Brain microvascular endothelial cell (primary cell): ENCODE data around the gene NLGN4X.

Experiments
- DNase-seq: peaks from one replicate; pipeline ENCODE4 v3.0.0-alpha.2; 2020
- H3K27ac ChIP-seq: fragments of 250-450 bp; sonication (Bioruptor Pico); 2 replicates; pipeline ENCODE4 v1.5.1; 2020; ENCODE audit warnings: mild to moderate bottlenecking, moderate library complexity
- H3K27me3 ChIP-seq: fragments of 250-450 bp; sonication (Bioruptor Pico); replicated peaks from 2 replicates; pipeline ENCODE4 v1.5.1; 2020; ENCODE audit warnings: mild to moderate bottlenecking
- H3K36me3 ChIP-seq: fragments of 250-450 bp; sonication (Bioruptor Pico); replicated peaks from 2 replicates; pipeline ENCODE4 v1.5.1; 2020; ENCODE audit warnings: mild to moderate bottlenecking
- H3K4me3 ChIP-seq: 2 replicates; pipeline ENCODE4 v1.5.1; 2011; ENCODE audit warnings: low read depth, mild to moderate bottlenecking, control low read depth, low read length, moderate library complexity
- CTCF ChIP-seq: IDR thresholded peaks from 2 replicates; pipeline ENCODE4 v1.5.1; 2011; ENCODE audit warnings: low read depth, mild to moderate bottlenecking, moderate library complexity, low read length, control low read depth, inconsistent platforms; ENCODE audit errors: missing control alignments
- in situ Hi-C: cut with HindIII; loops from 2 replicates; pipeline ENCODE4 v1.10.0; 2017; ENCODE audit warnings: low sequenced_read_pairs, low pct_ligation_motif_present

The NLGN4X gene

GRCh38 chrX:6184900-6185515, 43.7 kb downstream of the NLGN4X start:
- Histone ChIP-seq H3K27ac (no peak overlapping the region), H3K4me3 (no peak overlapping the region), H3K36me3 (no peaks in the 10 kb centered on the region), H3K27me3 (no peaks in the 10 kb centered on the region)
- in situ Hi-C loops: no loop called here
- DNase-seq: no peak
- TF ChIP-seq CTCF: no peak

GRCh38 chrX:6175914-6176313, 52.8 kb downstream of the NLGN4X start:
- Histone ChIP-seq H3K36me3 (no peaks in the 10 kb centered on the region), H3K4me3 (no peak overlapping the region), H3K27me3 (no peaks in the 10 kb centered on the region), H3K27ac (no peak overlapping the region)
- TF ChIP-seq CTCF: no peak
- in situ Hi-C loops: no loop called here
- no peak for DNase-seq

- no peak for TF ChIP-seq CTCF
- in situ Hi-C loops: no loop called here
- H3K36me3 ChIP-seq: no peaks in the 10 kb centered on the region
- no peak overlapping the region for H3K4me3 ChIP-seq
- no peak overlapping the region for H3K27ac ChIP-seq
- DNase-seq: no peak
- H3K27me3 ChIP-seq: no peaks in the 10 kb centered on the region
These were observed 58.2 kb downstream of the NLGN4X start for GRCh38 chrX:6170424-6170823.

GRCh38 chrX:6169407-6169806, 59.3 kb downstream of the NLGN4X start:
- Histone ChIP-seq H3K27ac (no peak overlapping the region), H3K36me3 (no peaks in the 10 kb centered on the region), H3K4me3 (no peak overlapping the region), H3K27me3 (no peaks in the 10 kb centered on the region)
- no peak for DNase-seq
- in situ Hi-C loops: no loop called here
- TF ChIP-seq CTCF: no peak

GRCh38 chrX:6163721-6164120, 64.9 kb downstream of the NLGN4X start:
- in situ Hi-C loops: no loop called here

More at GRCh38 chrX:6163721-6164120, 64.9 kb downstream of the NLGN4X start:
- Histone ChIP-seq H3K27me3 (no peaks in the 10 kb centered on the region), H3K27ac (no peak overlapping the region), H3K4me3 (no peak overlapping the region), H3K36me3 (no peaks in the 10 kb centered on the region)
- no peak for DNase-seq
- TF ChIP-seq CTCF: no peak
